DOHH2 (cell line): ENCODE results near the gene NENF.

Experiments used
- EZH2phosphoT487 ChIP-seq: fragments of 200-600 bp; sonication (generic); IDR thresholded peaks from 2 replicates; pipeline ENCODE4 v1.6.1; 2017; ENCODE audit warnings: borderline replicate concordance, mild to moderate bottlenecking, antibody characterized with exemption, low read length, moderate library complexity, mixed read lengths
- TF ChIP-seq, protein P1 (sequence below): fragments of 200-600 bp; sonication (generic); IDR thresholded peaks from one replicate; pipeline ENCODE4 v1.5.1; 2014; ENCODE audit warnings: antibody characterized with exemption, mild to moderate bottlenecking, low read depth, low read length; ENCODE audit not compliant: poor library complexity, severe bottlenecking

DNA sequence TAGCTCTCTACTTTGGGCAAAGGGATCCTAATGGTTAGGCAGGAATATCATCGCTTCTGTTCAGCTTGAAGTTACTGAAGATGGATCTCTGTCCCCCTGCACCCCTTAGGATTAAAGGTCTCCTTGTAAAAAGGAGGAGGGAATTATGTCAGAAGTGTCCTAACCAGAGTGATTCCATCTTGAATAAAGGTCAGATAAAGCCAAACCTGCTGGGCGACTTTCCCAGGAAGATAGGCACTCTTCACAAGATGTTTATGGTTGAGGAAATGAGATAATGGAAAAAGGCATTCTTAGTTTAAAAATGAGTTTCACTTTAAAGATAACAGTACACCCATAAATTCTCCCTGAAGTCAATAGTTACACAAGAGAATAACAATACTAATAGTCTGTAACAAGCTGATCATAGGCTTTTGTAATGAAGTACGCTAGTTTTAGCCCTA lies 1.7 kb upstream of the NENF start:
- TF ChIP-seq, protein P1, sequence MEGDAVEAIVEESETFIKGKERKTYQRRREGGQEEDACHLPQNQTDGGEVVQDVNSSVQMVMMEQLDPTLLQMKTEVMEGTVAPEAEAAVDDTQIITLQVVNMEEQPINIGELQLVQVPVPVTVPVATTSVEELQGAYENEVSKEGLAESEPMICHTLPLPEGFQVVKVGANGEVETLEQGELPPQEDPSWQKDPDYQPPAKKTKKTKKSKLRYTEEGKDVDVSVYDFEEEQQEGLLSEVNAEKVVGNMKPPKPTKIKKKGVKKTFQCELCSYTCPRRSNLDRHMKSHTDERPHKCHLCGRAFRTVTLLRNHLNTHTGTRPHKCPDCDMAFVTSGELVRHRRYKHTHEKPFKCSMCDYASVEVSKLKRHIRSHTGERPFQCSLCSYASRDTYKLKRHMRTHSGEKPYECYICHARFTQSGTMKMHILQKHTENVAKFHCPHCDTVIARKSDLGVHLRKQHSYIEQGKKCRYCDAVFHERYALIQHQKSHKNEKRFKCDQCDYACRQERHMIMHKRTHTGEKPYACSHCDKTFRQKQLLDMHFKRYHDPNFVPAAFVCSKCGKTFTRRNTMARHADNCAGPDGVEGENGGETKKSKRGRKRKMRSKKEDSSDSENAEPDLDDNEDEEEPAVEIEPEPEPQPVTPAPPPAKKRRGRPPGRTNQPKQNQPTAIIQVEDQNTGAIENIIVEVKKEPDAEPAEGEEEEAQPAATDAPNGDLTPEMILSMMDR, result no peak
- no peak for TF ChIP-seq EZH2phosphoT487
